H4 (cell line): Measurements from ENCODE around the gene NPR3. TPM values are rescaled to one million over a fixed set of nuclear protein-coding genes. Genes with fewer than 3 reads are reported as not detected.

ENCODE experiments used
- DNase-seq: peaks from one replicate; pipeline ENCODE4 v3.0.0-alpha.2; 2015; ENCODE audit warnings: low spot score
- total RNA-seq: library from RNA; depleted of rRNA; stranded (reverse); fragments of >200 nt; shearing (Covaris generic); gene quantifications from 2 replicates; pipeline ENCODE4 v1.2.3, GENCODE V29; 2014; rRNA removed

Gene NPR3, protein sequence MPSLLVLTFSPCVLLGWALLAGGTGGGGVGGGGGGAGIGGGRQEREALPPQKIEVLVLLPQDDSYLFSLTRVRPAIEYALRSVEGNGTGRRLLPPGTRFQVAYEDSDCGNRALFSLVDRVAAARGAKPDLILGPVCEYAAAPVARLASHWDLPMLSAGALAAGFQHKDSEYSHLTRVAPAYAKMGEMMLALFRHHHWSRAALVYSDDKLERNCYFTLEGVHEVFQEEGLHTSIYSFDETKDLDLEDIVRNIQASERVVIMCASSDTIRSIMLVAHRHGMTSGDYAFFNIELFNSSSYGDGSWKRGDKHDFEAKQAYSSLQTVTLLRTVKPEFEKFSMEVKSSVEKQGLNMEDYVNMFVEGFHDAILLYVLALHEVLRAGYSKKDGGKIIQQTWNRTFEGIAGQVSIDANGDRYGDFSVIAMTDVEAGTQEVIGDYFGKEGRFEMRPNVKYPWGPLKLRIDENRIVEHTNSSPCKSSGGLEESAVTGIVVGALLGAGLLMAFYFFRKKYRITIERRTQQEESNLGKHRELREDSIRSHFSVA
- 0.10 and 0.27 TPM in 2 replicates for total RNA-seq

DNA sequence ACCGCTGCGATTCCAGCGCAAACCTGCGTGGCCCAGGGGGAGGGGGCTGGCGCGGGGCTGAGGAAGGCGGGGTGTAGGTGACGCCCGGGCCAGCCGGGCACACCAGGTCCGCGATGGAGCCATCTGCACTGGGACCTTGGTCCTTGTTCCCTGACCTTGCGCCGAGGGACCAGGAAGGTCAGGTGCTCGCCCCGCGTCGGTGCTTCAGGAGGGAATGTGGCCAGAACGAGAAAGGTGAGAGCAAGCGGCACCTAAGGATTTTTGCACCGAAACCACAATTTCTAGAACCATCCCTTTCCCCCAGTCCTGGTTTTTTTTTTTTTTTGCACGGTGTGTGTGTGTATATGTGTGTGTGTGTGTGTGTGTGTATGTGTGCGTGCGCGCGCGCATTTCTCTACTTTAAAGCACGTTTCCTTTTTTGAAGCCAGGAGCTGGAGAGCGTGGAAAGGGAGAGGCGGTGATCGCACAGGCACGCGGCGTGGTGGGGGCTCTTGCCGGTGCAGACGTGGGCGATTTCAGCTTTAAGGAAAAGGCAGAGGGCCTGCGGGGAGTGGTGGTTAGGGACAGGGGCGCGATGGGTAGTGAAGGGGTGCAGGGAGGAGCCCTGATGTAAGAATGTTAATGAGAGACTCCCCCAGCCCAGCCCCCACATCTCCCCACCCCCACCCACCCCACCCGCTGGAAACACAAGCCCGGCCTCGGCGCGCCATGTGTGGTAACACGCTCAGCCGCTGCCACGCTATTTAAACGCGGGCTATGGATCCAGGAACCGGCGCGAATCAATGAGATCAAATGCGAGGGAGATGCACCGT, at the start of gene NPR3:
TSS of gene NPR3 (plus strand) at position 772 of the 812 bp plus-strand sequence. CDS start 456 bp downstream, outside the sequence.
- no peak for DNase-seq

GRCh38 chr5:32664523-32664922, 46.6 kb upstream of the NPR3 start:
- DNase-seq = no peak

DNA sequence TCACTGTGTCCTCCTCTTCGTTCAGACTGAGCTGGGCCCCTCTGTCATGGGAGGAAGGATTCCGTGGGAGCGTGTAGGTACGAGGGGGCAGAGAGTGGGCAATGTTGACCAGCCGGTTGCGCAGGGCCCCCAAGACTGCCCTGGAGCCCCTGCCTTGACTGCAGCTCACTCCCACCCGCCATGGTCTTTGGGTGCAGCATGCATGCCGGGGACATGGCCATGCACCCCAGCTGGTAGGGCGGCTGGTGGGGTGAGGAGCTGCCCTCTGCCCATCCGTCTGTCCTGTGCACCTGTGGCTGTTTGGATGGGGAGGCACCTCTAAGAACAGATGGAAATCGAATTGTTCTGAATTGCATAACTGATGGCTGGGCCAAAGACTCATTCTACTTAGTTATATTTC, 42.6 kb upstream of the NPR3 start:
- no peak for DNase-seq

DNA sequence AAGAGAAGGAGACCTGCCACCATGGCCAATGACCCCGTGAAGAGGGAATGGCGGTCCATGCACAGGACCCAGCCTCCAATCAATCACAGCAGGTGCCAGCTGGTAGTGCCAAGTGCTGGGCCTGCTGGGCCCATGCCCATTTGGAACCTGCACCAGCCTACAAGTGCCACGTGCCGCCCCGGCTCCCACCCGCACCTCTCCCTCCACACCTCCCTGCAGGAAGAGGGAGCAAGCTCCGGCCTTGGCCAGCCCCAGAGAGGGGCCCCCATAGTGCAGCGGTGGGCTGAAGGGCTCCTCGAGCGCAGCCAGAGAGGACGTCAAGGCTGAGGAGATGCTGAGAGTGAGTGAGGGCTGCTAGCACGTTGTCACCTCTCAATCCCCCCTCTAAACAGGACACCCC, 37.8 kb upstream of the NPR3 start:
- DNase-seq = no peak

DNA sequence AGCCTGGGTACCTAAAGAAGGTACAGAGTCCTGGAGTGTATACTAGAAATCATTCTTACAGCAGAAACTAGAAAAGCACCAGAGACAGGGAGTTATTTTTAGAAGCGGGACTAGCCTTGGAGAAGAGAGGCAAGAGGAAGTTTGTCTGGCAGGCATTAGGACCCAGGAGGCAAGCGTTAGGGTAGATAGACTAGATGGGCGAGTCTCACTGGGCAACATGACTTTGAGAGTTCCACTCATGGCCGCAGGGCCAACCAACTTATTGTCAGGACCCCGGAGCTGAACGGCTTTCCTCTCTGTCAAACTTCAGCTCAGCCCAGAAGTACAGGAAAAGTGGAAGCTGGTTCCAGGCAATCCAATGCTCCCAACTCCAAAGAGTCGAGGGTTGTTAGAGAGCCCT, 34.1 kb upstream of the NPR3 start:
- DNase-seq = no peak

GRCh38 chr5:32678472-32678871, 32.6 kb upstream of the NPR3 start:
- DNase-seq = no peak

GRCh38 chr5:32679218-32679617, 31.9 kb upstream of the NPR3 start:
- DNase-seq = no peak

DNA sequence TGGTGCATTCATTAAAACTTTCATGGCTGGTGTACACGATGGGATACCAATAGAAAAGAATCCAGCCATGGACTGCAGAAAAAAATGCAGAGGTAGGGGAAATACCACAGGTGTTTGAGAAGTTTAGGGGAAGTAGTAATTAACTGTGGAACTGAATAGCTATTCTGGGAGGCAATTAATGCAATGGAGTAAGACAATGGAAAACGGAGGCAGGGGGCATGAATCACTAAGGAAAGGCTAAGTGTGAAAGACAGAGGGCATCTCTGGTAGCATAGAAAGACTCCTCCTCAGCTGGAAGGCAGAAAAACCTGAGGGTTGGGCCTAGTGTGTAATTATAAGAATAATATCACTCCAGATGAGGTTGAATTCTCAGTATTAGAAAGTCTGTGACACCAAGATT, 30.9 kb upstream of the NPR3 start:
- no peak for DNase-seq

DNA sequence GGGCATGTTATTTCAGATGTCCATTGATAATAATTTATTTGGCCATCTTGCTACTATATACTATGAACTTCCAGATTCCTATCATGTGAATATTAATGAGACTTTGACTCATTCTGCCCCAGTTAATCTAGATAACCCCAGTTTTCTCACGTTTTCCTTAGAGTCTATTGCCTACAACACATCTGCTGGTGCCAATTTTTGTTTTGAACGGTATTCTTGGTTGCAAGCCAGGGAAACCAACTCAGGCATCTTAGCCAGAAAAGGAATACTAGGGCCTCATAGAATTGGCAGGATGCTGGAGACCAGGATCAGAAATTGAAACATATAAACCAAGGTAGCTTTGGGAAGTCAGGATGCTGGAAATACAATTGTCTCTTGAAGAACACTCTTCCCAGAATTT, 28.0 kb upstream of the NPR3 start:
- no peak for DNase-seq

GRCh38 chr5:32684260-32684659, 26.9 kb upstream of the NPR3 start:
- DNase-seq = no peak

- no peak for DNase-seq
Observed at GRCh38 chr5:32686799-32687498, 24.2 kb upstream of the NPR3 start.

- no peak for DNase-seq
Observed at GRCh38 chr5:32687499-32687831, 23.7 kb upstream of the NPR3 start.

- DNase-seq = peak; percentile 30
Observed at GRCh38 chr5:32690153-32690552, 21.0 kb upstream of the NPR3 start.

GRCh38 chr5:32690666-32691065, 20.5 kb upstream of the NPR3 start:
- no peak for DNase-seq

- no peak for DNase-seq
Observed at GRCh38 chr5:32692036-32692746, 18.9 kb upstream of the NPR3 start.

DNA sequence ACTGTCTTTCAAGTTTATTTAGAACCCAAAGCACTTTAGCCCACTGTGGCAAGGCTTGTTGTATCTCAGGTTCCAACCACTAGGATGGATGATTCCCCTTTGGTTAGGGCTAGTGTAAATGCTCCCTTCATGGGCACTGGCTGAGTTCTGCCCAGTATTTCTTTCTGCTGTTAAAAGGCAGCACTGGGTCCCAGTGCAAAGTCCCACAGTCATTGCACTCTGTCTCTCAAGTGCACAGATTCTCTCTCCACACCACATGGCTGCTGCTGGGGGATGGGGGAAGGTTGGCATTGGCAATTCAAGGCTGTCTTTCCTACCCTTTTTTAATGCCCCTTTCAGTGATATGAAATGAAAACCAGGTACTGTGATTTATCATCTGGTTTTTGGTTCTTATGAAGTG, 7.2 kb upstream of the NPR3 start:
- DNase-seq = no peak

GRCh38 chr5:32707418-32707997, 3.6 kb upstream of the NPR3 start:
- DNase-seq = peak; percentile 27

DNA sequence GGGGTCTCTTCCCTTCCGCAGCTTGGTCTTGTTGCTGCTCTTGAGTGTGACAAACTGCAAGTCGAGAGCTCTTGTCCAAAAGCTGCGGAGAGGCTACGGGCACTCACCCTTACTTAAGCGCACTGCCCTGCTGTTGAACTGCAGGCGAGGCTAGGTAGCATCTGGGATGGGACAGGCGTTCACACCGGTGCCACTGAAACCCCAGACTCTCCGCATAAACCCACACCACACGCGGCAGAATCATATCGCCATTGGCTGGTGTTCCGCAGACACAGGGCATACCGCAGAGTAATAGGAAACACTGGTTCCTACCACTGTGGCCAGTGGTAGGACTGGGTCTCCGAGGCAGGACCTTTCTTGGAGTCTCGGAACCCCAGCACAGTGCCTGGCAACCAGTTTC, 2.2 kb upstream of the NPR3 start:
- no peak for DNase-seq

- peak; percentile 39 for DNase-seq
Observed at GRCh38 chr5:32709750-32710549, 1.2 kb upstream of the NPR3 start.

- no peak for DNase-seq
Observed at GRCh38 chr5:32711362-32711680, 200 bp downstream of the NPR3 start.
